HG02938 (cell line): ENCODE data around the gene GPR161.
"Not testable (repeated sequence)": the region's sequence is repeated elsewhere in the genome, so short reads cannot be mapped to it uniquely, and the experiment has no call there.

Source experiments
- ATAC-seq: cut with Tn5 transposase; IDR thresholded peaks from one replicate; pipeline ENCODE4 v1.9.1; 2021; ENCODE audit warnings: mild to moderate bottlenecking, moderate library complexity; ENCODE audit not compliant: unreplicated experiment

GPR161 gene

GRCh38 chr1:168136709-168137514, at the start of gene GPR161:
TSS of gene GPR161 (minus strand) at chr1:168136930. CDS start at chr1:168104850, 32,080 bp downstream.
- ATAC-seq = no peak

- not testable (repeated sequence) for ATAC-seq
Observed at GRCh38 chr1:168181063-168181720, 44.5 kb upstream of the GPR161 start.

GRCh38 chr1:168180148-168180524, 43.4 kb upstream of the GPR161 start:
- no peak for ATAC-seq

- no peak for ATAC-seq
Observed at GRCh38 chr1:168179438-168180147, 42.9 kb upstream of the GPR161 start.

- peak; percentile 86 for ATAC-seq
Observed at GRCh38 chr1:168178638-168179437, 42.1 kb upstream of the GPR161 start, which contains the start of gene TIPRL. TSS of gene TIPRL (plus strand) at chr1:168178962. CDS start at chr1:168179078, 116 bp downstream.

GRCh38 chr1:168178227-168178637, 41.5 kb upstream of the GPR161 start:
- ATAC-seq = no peak

GRCh38 chr1:168172250-168172915, 35.7 kb upstream of the GPR161 start:
- ATAC-seq = no peak

- ATAC-seq = no peak
Observed at GRCh38 chr1:168170564-168171508, 34.1 kb upstream of the GPR161 start.

- ATAC-seq = no peak
Observed at GRCh38 chr1:168167806-168168205, 31.1 kb upstream of the GPR161 start.

GRCh38 chr1:168164771-168165170, 28.0 kb upstream of the GPR161 start:
- ATAC-seq = no peak

GRCh38 chr1:168163670-168164069, 26.9 kb upstream of the GPR161 start:
- ATAC-seq = no peak

- ATAC-seq = no peak
Observed at GRCh38 chr1:168161459-168161858, 24.7 kb upstream of the GPR161 start.

- no peak for ATAC-seq
Observed at GRCh38 chr1:168159979-168160378, 23.2 kb upstream of the GPR161 start.

- ATAC-seq = no peak
Observed at GRCh38 chr1:168159251-168159650, 22.5 kb upstream of the GPR161 start.

- no peak for ATAC-seq
Observed at GRCh38 chr1:168157638-168158037, 20.9 kb upstream of the GPR161 start.

- no peak for ATAC-seq
Observed at GRCh38 chr1:168155910-168156309, 19.2 kb upstream of the GPR161 start.

GRCh38 chr1:168154707-168155106, 18.0 kb upstream of the GPR161 start:
- not testable (repeated sequence) for ATAC-seq

- no peak for ATAC-seq
Observed at GRCh38 chr1:168151935-168152334, 15.2 kb upstream of the GPR161 start.

- ATAC-seq = no peak
Observed at GRCh38 chr1:168150283-168150682, 13.6 kb upstream of the GPR161 start.
